GM23338 (cell line): ENCODE measurements around the gene RCAN3. TPM values are rescaled to one million over a fixed set of nuclear protein-coding genes. Genes with fewer than 3 reads are reported as not detected.

Experiments used
- ATAC-seq: fragments of 200-7000 bp; cut with Tn5 transposase; 3 replicates; pipeline ENCODE4 v1.9.1; 2020
- DNase-seq: peaks from one replicate; pipeline ENCODE4 v3.0.0-alpha.2; 2015; ENCODE audit warnings: low spot score
- H2AFZ ChIP-seq: fragments of 200-600 bp; sonication (generic); 2 replicates; pipeline ENCODE4 v1.8.0; 2016; ENCODE audit warnings: antibody characterized with exemption, mild to moderate bottlenecking, moderate library complexity
- H3F3A ChIP-seq: fragments of 200-600 bp; sonication (generic); replicated peaks from 2 replicates; pipeline ENCODE4 v1.8.0; 2017; ENCODE audit warnings: antibody characterized with exemption, mixed run types, low read depth
- H3K27ac ChIP-seq: fragments of 200-600 bp; sonication (generic); 2 replicates; pipeline ENCODE4 v1.6.1; 2016; ENCODE audit warnings: low read depth
- H3K27me3 ChIP-seq: fragments of 200-600 bp; sonication (generic); 2 replicates; pipeline ENCODE4 v1.8.0; 2016; ENCODE audit warnings: mild to moderate bottlenecking, mixed run types, moderate library complexity; ENCODE audit not compliant: insufficient read depth
- H3K36me3 ChIP-seq: fragments of 200-600 bp; sonication (generic); 2 replicates; pipeline ENCODE4 v1.8.0; 2016; ENCODE audit warnings: mild to moderate bottlenecking; ENCODE audit not compliant: insufficient read depth
- H3K4me1 ChIP-seq: fragments of 200-600 bp; sonication (generic); 2 replicates; pipeline ENCODE4 v1.8.0; 2016; ENCODE audit warnings: mild to moderate bottlenecking, moderate library complexity; ENCODE audit not compliant: insufficient read depth
- H3K4me2 ChIP-seq: fragments of 200-600 bp; sonication (generic); 2 replicates; pipeline ENCODE4 v1.7.1; 2017; ENCODE audit warnings: mixed run types
- H3K4me3 ChIP-seq: fragments of 200-600 bp; sonication (generic); 2 replicates; pipeline ENCODE4 v1.6.1; 2016; ENCODE audit warnings: mixed run types
- H3K79me2 ChIP-seq: fragments of 200-600 bp; sonication (generic); replicated peaks from 2 replicates; pipeline ENCODE4 v1.8.0; 2017; ENCODE audit warnings: mild to moderate bottlenecking; ENCODE audit not compliant: insufficient read depth
- H3K9me2 ChIP-seq: fragments of 200-600 bp; sonication (generic); 2 replicates; pipeline ENCODE4 v1.8.0; 2017; ENCODE audit not compliant: insufficient read depth
- H4K20me1 ChIP-seq: fragments of 200-600 bp; sonication (generic); replicated peaks from 2 replicates; pipeline ENCODE4 v1.8.0; 2017; ENCODE audit warnings: mild to moderate bottlenecking; ENCODE audit not compliant: insufficient read depth
- H3K27ac Mint-ChIP-seq: 2 replicates; pipeline ENCODE4 v1.8.0; 2020; ENCODE audit warnings: inconsistent platforms, mild to moderate bottlenecking, moderate library complexity, mixed read lengths
- H3K27me3 Mint-ChIP-seq: 3 replicates; pipeline ENCODE4 v1.8.0; 2022; ENCODE audit warnings: low read depth, mild to moderate bottlenecking, moderate library complexity, mixed read lengths, inconsistent platforms; ENCODE audit not compliant: insufficient read depth, poor library complexity
- H3K36me3 Mint-ChIP-seq: 3 replicates; pipeline ENCODE4 v1.8.0; 2021; ENCODE audit warnings: low read depth, mild to moderate bottlenecking, inconsistent platforms, moderate library complexity, mixed read lengths
- H3K4me1 Mint-ChIP-seq: 3 replicates; pipeline ENCODE4 v1.8.0; 2020; ENCODE audit warnings: mild to moderate bottlenecking, inconsistent platforms, mixed read lengths
- H3K4me3 Mint-ChIP-seq: 3 replicates; pipeline ENCODE4 v1.8.0; 2021; ENCODE audit warnings: moderate library complexity, mild to moderate bottlenecking, inconsistent platforms, mixed read lengths
- H3K9me3 Mint-ChIP-seq: 3 replicates; pipeline ENCODE4 v1.8.0; 2020; ENCODE audit warnings: moderate library complexity, mild to moderate bottlenecking, inconsistent platforms, mixed read lengths
- CREB1 ChIP-seq: fragments of 250-450 bp; sonication (Bioruptor Pico); IDR thresholded peaks from 2 replicates; pipeline ENCODE4 v1.5.0; 2020; ENCODE audit warnings: low read depth, mild to moderate bottlenecking, moderate library complexity
- EZH2 ChIP-seq: fragments of 200-600 bp; sonication (generic); IDR thresholded peaks from one replicate; pipeline ENCODE4 v1.8.0; 2017; ENCODE audit warnings: antibody characterized with exemption, mild to moderate bottlenecking, low read depth; ENCODE audit not compliant: unreplicated experiment
- EZH2phosphoT487 ChIP-seq: fragments of 200-600 bp; sonication (generic); IDR thresholded peaks from one replicate; pipeline ENCODE4 v1.8.1; 2018; ENCODE audit warnings: antibody characterized with exemption; ENCODE audit not compliant: unreplicated experiment
- JUNB ChIP-seq: IDR thresholded peaks from one replicate; pipeline ENCODE4 v1.6.1; 2016; ENCODE audit warnings: antibody characterized with exemption; ENCODE audit not compliant: unreplicated experiment
- NANOG ChIP-seq: IDR thresholded peaks from 2 replicates; pipeline ENCODE4 v1.6.1; 2016; ENCODE audit warnings: antibody characterized with exemption, borderline replicate concordance
- POLR2AphosphoS5 ChIP-seq: IDR thresholded peaks from 2 replicates; pipeline ENCODE4 v1.6.1; 2016; ENCODE audit warnings: antibody characterized with exemption, low read depth
- STAT1 ChIP-seq: IDR thresholded peaks from one replicate; pipeline ENCODE4 v1.6.1; 2016; ENCODE audit warnings: antibody characterized with exemption; ENCODE audit not compliant: unreplicated experiment
- ZNF114 ChIP-seq: fragments of 250-450 bp; sonication (Bioruptor Pico); IDR thresholded peaks from 2 replicates; pipeline ENCODE4 v1.5.0; 2020; ENCODE audit warnings: mild to moderate bottlenecking, moderate library complexity
- ZNF331 ChIP-seq: fragments of 250-450 bp; sonication (Bioruptor Pico); IDR thresholded peaks from 2 replicates; pipeline ENCODE4 v1.5.0; 2020; ENCODE audit warnings: low read depth, mild to moderate bottlenecking, moderate library complexity
- polyA plus RNA-seq: library from polyadenylated mRNA; unstranded; fragments of >200 nt; fragmentation: Nextera tagmentation; extraction: Ambion mirVana; gene quantifications from 2 replicates; pipeline ENCODE4 v1.2.1, GENCODE V29; 2016
- total RNA-seq: library from RNA; depleted of rRNA; stranded (reverse); fragments of >200 nt; shearing (Covaris generic); gene quantifications from 2 replicates; pipeline ENCODE4 v1.2.3, GENCODE V29; 2014
- TF ChIP-seq, protein P1 (sequence below): fragments of 250-450 bp; sonication (Bioruptor Pico); IDR thresholded peaks from 2 replicates; pipeline ENCODE4 v1.5.0; 2020; ENCODE audit warnings: mild to moderate bottlenecking, moderate library complexity
- TF ChIP-seq, protein P2 (sequence below): IDR thresholded peaks from one replicate; pipeline ENCODE4 v1.6.1; 2018; ENCODE audit warnings: antibody characterized with exemption; ENCODE audit not compliant: unreplicated experiment
- TF ChIP-seq, protein P3 (sequence below), 2 experiments: fragments of 200-600 bp in 1 of 2; sonication (generic) in 1 of 2; conservative IDR thresholded peaks; 2 replicates each; pipeline versions ENCODE4 v1.5.1 to v1.6.1; 2016 to 2017; ENCODE audit warnings: antibody characterized with exemption in 2 of 2, low read depth in 2 of 2, mild to moderate bottlenecking in 2 of 2, moderate library complexity in 1 of 2
- TF ChIP-seq, protein P4 (sequence below): IDR thresholded peaks from 2 replicates; pipeline ENCODE4 v1.6.1; 2016; ENCODE audit warnings: antibody characterized with exemption

The RCAN3 gene
- total and polyA plus RNA-seq, 2 experiments from 2014 or later, result 8.9 to 11.2 TPM

DNA sequence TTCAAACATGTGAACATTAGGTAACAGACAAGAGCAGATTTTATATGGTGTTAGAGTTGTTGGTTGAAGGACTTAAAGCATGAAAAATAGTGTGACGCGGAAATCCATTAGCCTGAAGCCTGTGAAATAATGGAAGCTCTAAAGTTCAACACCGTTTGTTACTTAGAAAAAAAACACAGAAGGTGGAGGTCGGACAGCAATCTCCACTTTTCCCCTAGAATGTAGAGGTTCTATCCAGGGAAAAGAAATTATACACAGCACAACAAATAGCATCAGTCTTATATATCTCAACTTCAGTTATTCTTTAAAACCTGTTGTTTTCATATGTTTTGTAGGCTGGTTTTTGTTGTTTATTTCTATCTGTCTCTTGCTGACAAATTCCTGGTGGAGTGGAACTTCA lies 1.9 kb downstream of the RCAN3 start:
- no peak overlapping the region for H2AFZ ChIP-seq
- H3K4me3 Mint-ChIP-seq, result peak overlapping the region; percentile 91; the same call in 2 of the 3 replicates
- no peaks in the 10 kb centered on the region for H3K9me2 ChIP-seq
- H3F3A ChIP-seq, result 0 out of 2 replicates have a peak, but pooled peaks cover 3% of the 10 kb centered on the region
- peak overlapping the region; percentile 96 for H3K4me3 ChIP-seq
- no peak overlapping the region for H3K27ac Mint-ChIP-seq
- no peak overlapping the region for H3K27ac ChIP-seq
- no peaks in the 10 kb centered on the region for H4K20me1 ChIP-seq
- no peak for TF ChIP-seq NANOG
- TF ChIP-seq ZNF114 (CRISPR knock-in tag), result no peak
- TF ChIP-seq, protein P1, sequence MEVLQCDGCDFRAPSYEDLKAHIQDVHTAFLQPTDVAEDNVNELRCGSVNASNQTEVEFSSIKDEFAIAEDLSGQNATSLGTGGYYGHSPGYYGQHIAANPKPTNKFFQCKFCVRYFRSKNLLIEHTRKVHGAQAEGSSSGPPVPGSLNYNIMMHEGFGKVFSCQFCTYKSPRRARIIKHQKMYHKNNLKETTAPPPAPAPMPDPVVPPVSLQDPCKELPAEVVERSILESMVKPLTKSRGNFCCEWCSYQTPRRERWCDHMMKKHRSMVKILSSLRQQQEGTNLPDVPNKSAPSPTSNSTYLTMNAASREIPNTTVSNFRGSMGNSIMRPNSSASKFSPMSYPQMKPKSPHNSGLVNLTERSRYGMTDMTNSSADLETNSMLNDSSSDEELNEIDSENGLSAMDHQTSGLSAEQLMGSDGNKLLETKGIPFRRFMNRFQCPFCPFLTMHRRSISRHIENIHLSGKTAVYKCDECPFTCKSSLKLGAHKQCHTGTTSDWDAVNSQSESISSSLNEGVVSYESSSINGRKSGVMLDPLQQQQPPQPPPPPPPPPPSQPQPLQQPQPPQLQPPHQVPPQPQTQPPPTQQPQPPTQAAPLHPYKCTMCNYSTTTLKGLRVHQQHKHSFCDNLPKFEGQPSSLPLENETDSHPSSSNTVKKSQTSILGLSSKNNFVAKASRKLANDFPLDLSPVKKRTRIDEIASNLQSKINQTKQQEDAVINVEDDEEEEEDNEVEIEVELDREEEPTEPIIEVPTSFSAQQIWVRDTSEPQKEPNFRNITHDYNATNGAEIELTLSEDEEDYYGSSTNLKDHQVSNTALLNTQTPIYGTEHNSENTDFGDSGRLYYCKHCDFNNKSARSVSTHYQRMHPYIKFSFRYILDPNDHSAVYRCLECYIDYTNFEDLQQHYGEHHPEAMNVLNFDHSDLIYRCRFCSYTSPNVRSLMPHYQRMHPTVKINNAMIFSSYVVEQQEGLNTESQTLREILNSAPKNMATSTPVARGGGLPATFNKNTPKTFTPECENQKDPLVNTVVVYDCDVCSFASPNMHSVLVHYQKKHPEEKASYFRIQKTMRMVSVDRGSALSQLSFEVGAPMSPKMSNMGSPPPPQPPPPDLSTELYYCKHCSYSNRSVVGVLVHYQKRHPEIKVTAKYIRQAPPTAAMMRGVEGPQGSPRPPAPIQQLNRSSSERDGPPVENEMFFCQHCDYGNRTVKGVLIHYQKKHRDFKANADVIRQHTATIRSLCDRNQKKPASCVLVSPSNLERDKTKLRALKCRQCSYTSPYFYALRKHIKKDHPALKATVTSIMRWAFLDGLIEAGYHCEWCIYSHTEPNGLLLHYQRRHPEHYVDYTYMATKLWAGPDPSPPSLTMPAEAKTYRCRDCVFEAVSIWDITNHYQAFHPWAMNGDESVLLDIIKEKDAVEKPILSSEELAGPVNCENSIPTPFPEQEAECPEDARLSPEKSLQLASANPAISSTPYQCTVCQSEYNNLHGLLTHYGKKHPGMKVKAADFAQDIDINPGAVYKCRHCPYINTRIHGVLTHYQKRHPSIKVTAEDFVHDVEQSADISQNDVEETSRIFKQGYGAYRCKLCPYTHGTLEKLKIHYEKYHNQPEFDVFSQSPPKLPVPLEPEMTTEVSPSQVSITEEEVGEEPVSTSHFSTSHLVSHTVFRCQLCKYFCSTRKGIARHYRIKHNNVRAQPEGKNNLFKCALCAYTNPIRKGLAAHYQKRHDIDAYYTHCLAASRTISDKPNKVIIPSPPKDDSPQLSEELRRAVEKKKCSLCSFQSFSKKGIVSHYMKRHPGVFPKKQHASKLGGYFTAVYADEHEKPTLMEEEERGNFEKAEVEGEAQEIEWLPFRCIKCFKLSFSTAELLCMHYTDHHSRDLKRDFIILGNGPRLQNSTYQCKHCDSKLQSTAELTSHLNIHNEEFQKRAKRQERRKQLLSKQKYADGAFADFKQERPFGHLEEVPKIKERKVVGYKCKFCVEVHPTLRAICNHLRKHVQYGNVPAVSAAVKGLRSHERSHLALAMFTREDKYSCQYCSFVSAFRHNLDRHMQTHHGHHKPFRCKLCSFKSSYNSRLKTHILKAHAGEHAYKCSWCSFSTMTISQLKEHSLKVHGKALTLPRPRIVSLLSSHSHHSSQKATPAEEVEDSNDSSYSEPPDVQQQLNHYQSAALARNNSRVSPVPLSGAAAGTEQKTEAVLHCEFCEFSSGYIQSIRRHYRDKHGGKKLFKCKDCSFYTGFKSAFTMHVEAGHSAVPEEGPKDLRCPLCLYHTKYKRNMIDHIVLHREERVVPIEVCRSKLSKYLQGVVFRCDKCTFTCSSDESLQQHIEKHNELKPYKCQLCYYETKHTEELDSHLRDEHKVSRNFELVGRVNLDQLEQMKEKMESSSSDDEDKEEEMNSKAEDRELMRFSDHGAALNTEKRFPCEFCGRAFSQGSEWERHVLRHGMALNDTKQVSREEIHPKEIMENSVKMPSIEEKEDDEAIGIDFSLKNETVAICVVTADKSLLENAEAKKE (CRISPR knock-in tag), result no peak
- TF ChIP-seq, protein P2, sequence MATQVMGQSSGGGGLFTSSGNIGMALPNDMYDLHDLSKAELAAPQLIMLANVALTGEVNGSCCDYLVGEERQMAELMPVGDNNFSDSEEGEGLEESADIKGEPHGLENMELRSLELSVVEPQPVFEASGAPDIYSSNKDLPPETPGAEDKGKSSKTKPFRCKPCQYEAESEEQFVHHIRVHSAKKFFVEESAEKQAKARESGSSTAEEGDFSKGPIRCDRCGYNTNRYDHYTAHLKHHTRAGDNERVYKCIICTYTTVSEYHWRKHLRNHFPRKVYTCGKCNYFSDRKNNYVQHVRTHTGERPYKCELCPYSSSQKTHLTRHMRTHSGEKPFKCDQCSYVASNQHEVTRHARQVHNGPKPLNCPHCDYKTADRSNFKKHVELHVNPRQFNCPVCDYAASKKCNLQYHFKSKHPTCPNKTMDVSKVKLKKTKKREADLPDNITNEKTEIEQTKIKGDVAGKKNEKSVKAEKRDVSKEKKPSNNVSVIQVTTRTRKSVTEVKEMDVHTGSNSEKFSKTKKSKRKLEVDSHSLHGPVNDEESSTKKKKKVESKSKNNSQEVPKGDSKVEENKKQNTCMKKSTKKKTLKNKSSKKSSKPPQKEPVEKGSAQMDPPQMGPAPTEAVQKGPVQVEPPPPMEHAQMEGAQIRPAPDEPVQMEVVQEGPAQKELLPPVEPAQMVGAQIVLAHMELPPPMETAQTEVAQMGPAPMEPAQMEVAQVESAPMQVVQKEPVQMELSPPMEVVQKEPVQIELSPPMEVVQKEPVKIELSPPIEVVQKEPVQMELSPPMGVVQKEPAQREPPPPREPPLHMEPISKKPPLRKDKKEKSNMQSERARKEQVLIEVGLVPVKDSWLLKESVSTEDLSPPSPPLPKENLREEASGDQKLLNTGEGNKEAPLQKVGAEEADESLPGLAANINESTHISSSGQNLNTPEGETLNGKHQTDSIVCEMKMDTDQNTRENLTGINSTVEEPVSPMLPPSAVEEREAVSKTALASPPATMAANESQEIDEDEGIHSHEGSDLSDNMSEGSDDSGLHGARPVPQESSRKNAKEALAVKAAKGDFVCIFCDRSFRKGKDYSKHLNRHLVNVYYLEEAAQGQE, result no peak
- no peak for TF ChIP-seq ZNF331 (CRISPR knock-in tag)
- TF ChIP-seq CREB1 (CRISPR knock-in tag), result no peak
- no peak for TF ChIP-seq JUNB
- TF ChIP-seq, protein P3, sequence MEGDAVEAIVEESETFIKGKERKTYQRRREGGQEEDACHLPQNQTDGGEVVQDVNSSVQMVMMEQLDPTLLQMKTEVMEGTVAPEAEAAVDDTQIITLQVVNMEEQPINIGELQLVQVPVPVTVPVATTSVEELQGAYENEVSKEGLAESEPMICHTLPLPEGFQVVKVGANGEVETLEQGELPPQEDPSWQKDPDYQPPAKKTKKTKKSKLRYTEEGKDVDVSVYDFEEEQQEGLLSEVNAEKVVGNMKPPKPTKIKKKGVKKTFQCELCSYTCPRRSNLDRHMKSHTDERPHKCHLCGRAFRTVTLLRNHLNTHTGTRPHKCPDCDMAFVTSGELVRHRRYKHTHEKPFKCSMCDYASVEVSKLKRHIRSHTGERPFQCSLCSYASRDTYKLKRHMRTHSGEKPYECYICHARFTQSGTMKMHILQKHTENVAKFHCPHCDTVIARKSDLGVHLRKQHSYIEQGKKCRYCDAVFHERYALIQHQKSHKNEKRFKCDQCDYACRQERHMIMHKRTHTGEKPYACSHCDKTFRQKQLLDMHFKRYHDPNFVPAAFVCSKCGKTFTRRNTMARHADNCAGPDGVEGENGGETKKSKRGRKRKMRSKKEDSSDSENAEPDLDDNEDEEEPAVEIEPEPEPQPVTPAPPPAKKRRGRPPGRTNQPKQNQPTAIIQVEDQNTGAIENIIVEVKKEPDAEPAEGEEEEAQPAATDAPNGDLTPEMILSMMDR (conservative IDR thresholded peaks at IDR 0.05; ENCODE audit: low read depth in 2 of 2), result no peak
- TF ChIP-seq, protein P4, sequence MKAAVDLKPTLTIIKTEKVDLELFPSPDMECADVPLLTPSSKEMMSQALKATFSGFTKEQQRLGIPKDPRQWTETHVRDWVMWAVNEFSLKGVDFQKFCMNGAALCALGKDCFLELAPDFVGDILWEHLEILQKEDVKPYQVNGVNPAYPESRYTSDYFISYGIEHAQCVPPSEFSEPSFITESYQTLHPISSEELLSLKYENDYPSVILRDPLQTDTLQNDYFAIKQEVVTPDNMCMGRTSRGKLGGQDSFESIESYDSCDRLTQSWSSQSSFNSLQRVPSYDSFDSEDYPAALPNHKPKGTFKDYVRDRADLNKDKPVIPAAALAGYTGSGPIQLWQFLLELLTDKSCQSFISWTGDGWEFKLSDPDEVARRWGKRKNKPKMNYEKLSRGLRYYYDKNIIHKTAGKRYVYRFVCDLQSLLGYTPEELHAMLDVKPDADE, result no peak
- TF ChIP-seq POLR2AphosphoS5, result no peak
- no peak for TF ChIP-seq STAT1
- no peak for TF ChIP-seq EZH2phosphoT487
- TF ChIP-seq EZH2, result no peak
- no peak overlapping the region for H3K4me2 ChIP-seq
- DNase-seq (no peak), ATAC-seq (no peak)
- H3K27me3 Mint-ChIP-seq, result peaks cover 9% of the 10 kb centered on the region
- H3K9me3 Mint-ChIP-seq, result peaks cover 3% of the 10 kb centered on the region; the same call in 1 of the 3 replicates
- peaks cover 7% of the 10 kb centered on the region for H3K27me3 ChIP-seq
- H3K36me3 Mint-ChIP-seq, result peaks cover 2% of the 10 kb centered on the region; the same call in 1 of the 3 replicates
- H3K79me2 ChIP-seq, result peaks cover 16% of the 10 kb centered on the region; the same call in 1 of the 2 replicates
- H3K36me3 ChIP-seq, result no peaks in the 10 kb centered on the region
- peaks cover 64% of the 10 kb centered on the region for H3K4me1 Mint-ChIP-seq
- peaks cover 37% of the 10 kb centered on the region for H3K4me1 ChIP-seq
